Lower leg skin (tissue), 4 donors: ENCODE results near the gene PARD6G. TPM values are rescaled to one million over a fixed set of nuclear protein-coding genes. Genes with fewer than 3 reads are reported as not detected.
A peak's percentile ranks its signal among the peaks of the same experiment; 100 is the strongest.

Source experiments
- DNase-seq, 2 donors: peaks; one replicate each; pipeline ENCODE4 v3.0.0-alpha.2; 2019; ENCODE audit warnings: low spot score in 2 of 2
- H3K4me3 ChIP-seq: fragments of 200-600 bp; sonication (generic); 2 replicates; pipeline ENCODE4 v1.5.1; 2017; ENCODE audit warnings: mild to moderate bottlenecking, low read depth; ENCODE audit not compliant: poor library complexity, severe bottlenecking
- CTCF ChIP-seq, 3 donors: fragments of 450-650 bp; IDR thresholded peaks; one replicate each; pipeline ENCODE4 v1.5.1; 2016; ENCODE audit warnings: antibody characterized with exemption in 3 of 3, mild to moderate bottlenecking in 3 of 3, moderate library complexity in 2 of 3
- POLR2A ChIP-seq, 2 donors: fragments of 450-650 bp; IDR thresholded peaks; one replicate each; pipeline ENCODE4 v1.6.1; 2016 to 2017; ENCODE audit warnings: antibody characterized with exemption in 2 of 2, mild to moderate bottlenecking in 1 of 2, moderate library complexity in 1 of 2
- WGBS, 2 donors: methylation state at CpG; one replicate each; pipeline ENCODE4 v1.1.5; 2018; 5-methylcytosine and 5-hydroxymethylcytosine counted together
- intact Hi-C: fragments of 100-400 bp; cut with DNase I; formaldehyde crosslinking; loops from one replicate; pipeline ENCODE4 v1.15.0; 2023; ENCODE audit warnings: low total_unique reads
- total RNA-seq, 4 donors: library from RNA; depleted of rRNA; stranded (reverse); fragments of >200 nt; gene quantifications; one replicate each; pipeline ENCODE4 v1.1.0, GENCODE V29; 2016

Gene PARD6G
- total RNA-seq, 4 donors from 2014 or later: 89.6 to 122 (median 101) TPM

- no peak overlapping the region for H3K4me3 ChIP-seq
- DNase-seq: peak; percentile 10 to 82
- TF ChIP-seq CTCF (IDR thresholded peaks at IDR 0.05) (no peak), POLR2A (IDR thresholded peaks at IDR 0.05) (no peak)
- intact Hi-C loops: no loop called here
- WGBS, 2 donors: 55 to 64% methylated on average over 17 of the region's 17 CpGs
Observed at GRCh38 chr18:80200932-80201672, 46.2 kb downstream of the PARD6G start.

GRCh38 chr18:80200171-80200931 lies 47.0 kb downstream of the PARD6G start:
- no peak overlapping the region for H3K4me3 ChIP-seq
- TF ChIP-seq CTCF (IDR thresholded peaks at IDR 0.05) (no peak), POLR2A (IDR thresholded peaks at IDR 0.05) (no peak)
- 65 to 73% methylated on average over 15 to 17 of the region's 17 CpGs for WGBS, 2 donors
- intact Hi-C loops: no loop called here
- peak; percentile 14 to 77 for DNase-seq

- DNase-seq: peak in 1 of 2 donors; percentile 7
- TF ChIP-seq POLR2A (IDR thresholded peaks at IDR 0.05) (no peak), CTCF (IDR thresholded peaks at IDR 0.05) (no peak)
- 86 to 89% methylated on average over 15 of the region's 15 CpGs for WGBS, 2 donors
- no peak overlapping the region for H3K4me3 ChIP-seq
- intact Hi-C loops: no loop called here
Observed at GRCh38 chr18:80198994-80199748, 48.1 kb downstream of the PARD6G start.

- 89 to 92% methylated on average over 1 of the region's 1 CpG for WGBS, 2 donors
- DNase-seq: peak; percentile 10 to 58
- intact Hi-C loops: no loop called here
- TF ChIP-seq CTCF (IDR thresholded peaks at IDR 0.05): no peak
- TF ChIP-seq POLR2A (IDR thresholded peaks at IDR 0.05): no peak
- no peak overlapping the region for H3K4me3 ChIP-seq
Observed at GRCh38 chr18:80198391-80198790, 48.9 kb downstream of the PARD6G start.

- DNase-seq: peak; percentile 11 to 58
- 48 to 62% methylated on average over 4 of the region's 4 CpGs for WGBS, 2 donors
- no peak for TF ChIP-seq POLR2A (IDR thresholded peaks at IDR 0.05)
- no peak for TF ChIP-seq CTCF (IDR thresholded peaks at IDR 0.05)
Observed at GRCh38 chr18:80197528-80197927, 49.8 kb downstream of the PARD6G start.

More at GRCh38 chr18:80197528-80197927, 49.8 kb downstream of the PARD6G start:
- H3K4me3 ChIP-seq: no peak overlapping the region
- intact Hi-C loops: no loop called here
